ENCODE results near the gene KCNAB1. TPM values are rescaled to one million over a fixed set of nuclear protein-coding genes. Genes with fewer than 3 reads are reported as not detected.

KCNAB1 gene
- total and polyA plus RNA-seq, 10 of the 15 experiments (the other 5 are each of a cell fraction or from before 2014, with no cell fraction given), result 0.11 to 0.69 (median 0.43) TPM; not detected in 6

DNA sequence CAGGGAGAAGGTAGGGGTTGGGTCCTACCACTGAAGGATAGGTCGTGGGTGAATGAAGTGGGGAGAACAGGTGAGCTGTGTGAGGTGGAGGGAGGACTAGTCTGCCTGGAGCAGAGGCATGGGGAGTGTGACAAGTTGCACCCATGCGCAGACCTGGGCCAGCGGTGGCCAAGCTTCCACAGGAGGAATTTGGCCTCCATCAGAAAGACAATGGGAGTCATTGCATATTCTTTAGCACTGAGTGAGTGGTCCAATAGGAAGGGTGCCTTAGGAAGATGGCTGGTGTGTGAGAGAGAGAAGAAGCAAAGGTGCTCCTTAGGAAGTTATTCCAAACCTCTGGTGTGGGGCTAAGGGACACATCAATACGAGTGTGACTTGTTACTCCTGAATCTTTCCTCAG is 191.1 kb downstream of the KCNAB1 start:
- Histone ChIP-seq H3K9ac (ENCODE audit: control insufficient read depth, insufficient read depth, low read length) (no peak overlapping the region), H3K4me2 (ENCODE audit: control insufficient read depth, insufficient read depth) (no peak overlapping the region), H3K9me3 (replicated peaks; ENCODE audit: control insufficient read depth, insufficient read depth, low read length) (no peaks in the 10 kb centered on the region), H3K27me3 (replicated peaks in 1 of 2; ENCODE audit: control insufficient read depth in 2 of 2, insufficient read depth in 2 of 2, low read length in 1 of 2) (peaks cover 2 to 3% of the 10 kb centered on the region in 2 experiments; a peak in 2 of 4 replicates), H2AFZ (ENCODE audit: control insufficient read depth, low read depth, low read length) (no peak overlapping the region), H3K27ac (ENCODE audit: control insufficient read depth, insufficient read depth) (no peak overlapping the region), H3K4me3 (no peak overlapping the region), H3K36me3 (ENCODE audit: control insufficient read depth in 2 of 2, insufficient read depth in 2 of 2, low read length in 1 of 2) (no peaks in the 10 kb centered on the region), H3K79me2 (ENCODE audit: control insufficient read depth, insufficient read depth, low read length) (no peaks in the 10 kb centered on the region), H3K4me1 (ENCODE audit: control insufficient read depth, insufficient read depth, low read length) (no peaks in the 10 kb centered on the region), H4K20me1 (ENCODE audit: control insufficient read depth, insufficient read depth) (no peaks in the 10 kb centered on the region)
- intact Hi-C loops (cut with micrococcal nuclease; ENCODE audit: unreplicated experiment), result no loop called here
- 44% methylated on average over 4 of the region's 4 CpGs for WGBS (ENCODE audit: insufficient coverage, insufficient replicate concordance, low lambda C conversion rate, missing lambda C conversion rate)
- ATAC-seq, result no peak
- ChIA-PET SMC1A (ENCODE audit: uncharacterized antibody, unreplicated experiment) (no interaction called here), POLR2A (no interaction called here), CTCF (no interaction called here), RAD21 (ENCODE audit: unreplicated experiment) (no interaction called here)
- TF ChIP-seq SMARCA5 (IDR thresholded peaks at IDR 0.05), result no peak
- no peak for TF ChIP-seq ZZZ3 (IDR thresholded peaks at IDR 0.05; ENCODE audit: control insufficient read depth, insufficient read length, low read depth)
- no peak for TF ChIP-seq SMAD1 (IDR thresholded peaks at IDR 0.05; ENCODE audit: low read depth, partially characterized antibody)
- TF ChIP-seq YY1 (IDR thresholded peaks at IDR 0.05; ENCODE audit: low read depth, low read length), result no peak
- TF ChIP-seq ZNF622 (IDR thresholded peaks at IDR 0.05), result no peak
- TF ChIP-seq ZNF274 (IDR thresholded peaks at IDR 0.05; ENCODE audit: insufficient read depth, insufficient read length), result no peak
- no peak for TF ChIP-seq IKZF2 (IDR thresholded peaks at IDR 0.05)
- TF ChIP-seq, protein P1, sequence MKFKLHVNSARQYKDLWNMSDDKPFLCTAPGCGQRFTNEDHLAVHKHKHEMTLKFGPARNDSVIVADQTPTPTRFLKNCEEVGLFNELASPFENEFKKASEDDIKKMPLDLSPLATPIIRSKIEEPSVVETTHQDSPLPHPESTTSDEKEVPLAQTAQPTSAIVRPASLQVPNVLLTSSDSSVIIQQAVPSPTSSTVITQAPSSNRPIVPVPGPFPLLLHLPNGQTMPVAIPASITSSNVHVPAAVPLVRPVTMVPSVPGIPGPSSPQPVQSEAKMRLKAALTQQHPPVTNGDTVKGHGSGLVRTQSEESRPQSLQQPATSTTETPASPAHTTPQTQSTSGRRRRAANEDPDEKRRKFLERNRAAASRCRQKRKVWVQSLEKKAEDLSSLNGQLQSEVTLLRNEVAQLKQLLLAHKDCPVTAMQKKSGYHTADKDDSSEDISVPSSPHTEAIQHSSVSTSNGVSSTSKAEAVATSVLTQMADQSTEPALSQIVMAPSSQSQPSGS (IDR thresholded peaks at IDR 0.05; ENCODE audit: low read length), result no peak
- TF ChIP-seq, protein P2, sequence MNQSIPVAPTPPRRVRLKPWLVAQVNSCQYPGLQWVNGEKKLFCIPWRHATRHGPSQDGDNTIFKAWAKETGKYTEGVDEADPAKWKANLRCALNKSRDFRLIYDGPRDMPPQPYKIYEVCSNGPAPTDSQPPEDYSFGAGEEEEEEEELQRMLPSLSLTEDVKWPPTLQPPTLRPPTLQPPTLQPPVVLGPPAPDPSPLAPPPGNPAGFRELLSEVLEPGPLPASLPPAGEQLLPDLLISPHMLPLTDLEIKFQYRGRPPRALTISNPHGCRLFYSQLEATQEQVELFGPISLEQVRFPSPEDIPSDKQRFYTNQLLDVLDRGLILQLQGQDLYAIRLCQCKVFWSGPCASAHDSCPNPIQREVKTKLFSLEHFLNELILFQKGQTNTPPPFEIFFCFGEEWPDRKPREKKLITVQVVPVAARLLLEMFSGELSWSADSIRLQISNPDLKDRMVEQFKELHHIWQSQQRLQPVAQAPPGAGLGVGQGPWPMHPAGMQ (IDR thresholded peaks at IDR 0.05; ENCODE audit: borderline replicate concordance), result no peak
- no peak for TF ChIP-seq CBX5 (IDR thresholded peaks at IDR 0.05; ENCODE audit: low read depth)
- TF ChIP-seq, protein P3, sequence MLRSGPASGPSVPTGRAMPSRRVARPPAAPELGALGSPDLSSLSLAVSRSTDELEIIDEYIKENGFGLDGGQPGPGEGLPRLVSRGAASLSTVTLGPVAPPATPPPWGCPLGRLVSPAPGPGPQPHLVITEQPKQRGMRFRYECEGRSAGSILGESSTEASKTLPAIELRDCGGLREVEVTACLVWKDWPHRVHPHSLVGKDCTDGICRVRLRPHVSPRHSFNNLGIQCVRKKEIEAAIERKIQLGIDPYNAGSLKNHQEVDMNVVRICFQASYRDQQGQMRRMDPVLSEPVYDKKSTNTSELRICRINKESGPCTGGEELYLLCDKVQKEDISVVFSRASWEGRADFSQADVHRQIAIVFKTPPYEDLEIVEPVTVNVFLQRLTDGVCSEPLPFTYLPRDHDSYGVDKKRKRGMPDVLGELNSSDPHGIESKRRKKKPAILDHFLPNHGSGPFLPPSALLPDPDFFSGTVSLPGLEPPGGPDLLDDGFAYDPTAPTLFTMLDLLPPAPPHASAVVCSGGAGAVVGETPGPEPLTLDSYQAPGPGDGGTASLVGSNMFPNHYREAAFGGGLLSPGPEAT (IDR thresholded peaks at IDR 0.05; ENCODE audit: low read depth), result no peak
- no peak for TF ChIP-seq ZNF217 (IDR thresholded peaks at IDR 0.05)
- in situ Hi-C loops (cut with MboI), result no loop called here
- BruUV-seq (replicated peaks), result no TSS peak
- no peak for DNase-seq (ENCODE audit: low read depth, low spot score)
- FAIRE-seq, result no peak
